Osteocyte (in vitro differentiated cells): ENCODE results near the gene PRPH2. TPM values are rescaled to one million over a fixed set of nuclear protein-coding genes. Genes with fewer than 3 reads are reported as not detected.

Experiments used
- DNase-seq: peaks from one replicate; pipeline ENCODE4 v3.0.0; 2021; ENCODE audit warnings: mixed read lengths; ENCODE audit not compliant: unreplicated experiment; ENCODE audit errors: extremely low spot score
- H3K27ac Mint-ChIP-seq: one replicate; pipeline ENCODE4 v1.8.0; 2021; ENCODE audit warnings: mild to moderate bottlenecking, mixed read lengths; ENCODE audit not compliant: unreplicated experiment
- H3K27me3 Mint-ChIP-seq: one replicate; pipeline ENCODE4 v1.8.0; 2021; ENCODE audit warnings: mixed read lengths; ENCODE audit not compliant: unreplicated experiment
- H3K36me3 Mint-ChIP-seq: one replicate; pipeline ENCODE4 v1.8.0; 2021; ENCODE audit warnings: mixed read lengths; ENCODE audit not compliant: unreplicated experiment
- H3K4me1 Mint-ChIP-seq: one replicate; pipeline ENCODE4 v1.8.0; 2021; ENCODE audit warnings: mixed read lengths; ENCODE audit not compliant: unreplicated experiment
- H3K4me3 Mint-ChIP-seq: one replicate; pipeline ENCODE4 v1.8.0; 2021; ENCODE audit warnings: mild to moderate bottlenecking, moderate library complexity, mixed read lengths; ENCODE audit not compliant: unreplicated experiment
- H3K9me3 Mint-ChIP-seq: one replicate; pipeline ENCODE4 v1.8.0; 2021; ENCODE audit warnings: mixed read lengths; ENCODE audit not compliant: unreplicated experiment
- total RNA-seq: library from RNA; stranded (reverse); gene quantifications from 2 replicates; pipeline ENCODE4 v1.2.1, GENCODE V29; 2021
- TF ChIP-seq, protein P1 (sequence below): fragments of 200-600 bp; sonication (generic); IDR thresholded peaks from 2 replicates; pipeline ENCODE4 v1.5.0; 2021; ENCODE audit warnings: antibody characterized with exemption, mild to moderate bottlenecking, moderate library complexity

Gene PRPH2
- total RNA-seq, 1 donor from 2014 or later: not detected

DNA sequence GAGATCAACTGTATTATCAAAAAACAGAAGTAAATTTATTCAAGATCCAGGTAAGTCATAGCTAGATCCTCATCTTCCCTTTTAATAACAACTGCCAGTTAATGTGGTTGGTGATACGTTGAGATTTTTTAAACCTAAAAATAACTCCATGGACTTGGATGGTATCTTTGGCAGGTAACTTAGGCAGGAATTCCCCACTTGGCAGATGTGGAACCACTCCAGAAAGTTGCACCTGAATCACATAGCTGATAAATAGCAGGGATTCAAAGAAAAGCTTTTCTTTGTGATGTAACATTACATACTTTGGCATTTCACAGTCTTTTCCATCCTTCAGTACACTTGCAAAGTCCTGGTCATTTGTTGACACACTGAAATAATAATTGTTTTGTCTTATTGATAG lies 62.6 kb downstream of the PRPH2 start:
- no peak overlapping the region for H3K27ac Mint-ChIP-seq
- no peaks in the 10 kb centered on the region for H3K4me1 Mint-ChIP-seq
- TF ChIP-seq, protein P1, sequence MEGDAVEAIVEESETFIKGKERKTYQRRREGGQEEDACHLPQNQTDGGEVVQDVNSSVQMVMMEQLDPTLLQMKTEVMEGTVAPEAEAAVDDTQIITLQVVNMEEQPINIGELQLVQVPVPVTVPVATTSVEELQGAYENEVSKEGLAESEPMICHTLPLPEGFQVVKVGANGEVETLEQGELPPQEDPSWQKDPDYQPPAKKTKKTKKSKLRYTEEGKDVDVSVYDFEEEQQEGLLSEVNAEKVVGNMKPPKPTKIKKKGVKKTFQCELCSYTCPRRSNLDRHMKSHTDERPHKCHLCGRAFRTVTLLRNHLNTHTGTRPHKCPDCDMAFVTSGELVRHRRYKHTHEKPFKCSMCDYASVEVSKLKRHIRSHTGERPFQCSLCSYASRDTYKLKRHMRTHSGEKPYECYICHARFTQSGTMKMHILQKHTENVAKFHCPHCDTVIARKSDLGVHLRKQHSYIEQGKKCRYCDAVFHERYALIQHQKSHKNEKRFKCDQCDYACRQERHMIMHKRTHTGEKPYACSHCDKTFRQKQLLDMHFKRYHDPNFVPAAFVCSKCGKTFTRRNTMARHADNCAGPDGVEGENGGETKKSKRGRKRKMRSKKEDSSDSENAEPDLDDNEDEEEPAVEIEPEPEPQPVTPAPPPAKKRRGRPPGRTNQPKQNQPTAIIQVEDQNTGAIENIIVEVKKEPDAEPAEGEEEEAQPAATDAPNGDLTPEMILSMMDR: no peak
- H3K36me3 Mint-ChIP-seq: peaks cover 40% of the 10 kb centered on the region
- no peaks in the 10 kb centered on the region for H3K27me3 Mint-ChIP-seq
- DNase-seq: no peak
- no peak overlapping the region for H3K4me3 Mint-ChIP-seq
- no peaks in the 10 kb centered on the region for H3K9me3 Mint-ChIP-seq

DNA sequence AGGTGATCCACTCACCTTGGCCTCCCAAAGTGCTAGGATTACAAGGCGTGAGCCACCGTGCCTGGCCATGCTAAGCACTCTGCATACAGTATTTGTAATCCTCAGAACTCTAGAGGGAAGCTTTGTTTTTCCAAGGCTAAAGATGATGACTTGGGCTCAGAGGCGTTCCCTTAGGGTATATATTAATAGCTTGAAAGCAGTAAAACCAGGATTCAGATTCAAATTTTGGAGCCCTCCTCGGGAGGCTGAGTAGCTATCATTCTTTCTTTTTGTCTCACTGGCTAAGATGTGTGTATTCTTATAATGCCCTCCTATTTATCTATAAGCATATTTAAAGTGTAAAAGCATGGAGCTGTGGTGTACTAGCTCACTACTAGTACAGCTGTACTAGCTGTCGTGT lies 68.5 kb downstream of the PRPH2 start:
- TF ChIP-seq, protein P1: no peak
- no peaks in the 10 kb centered on the region for H3K27me3 Mint-ChIP-seq
- H3K4me1 Mint-ChIP-seq: no peaks in the 10 kb centered on the region
- no peak for DNase-seq
- peaks cover 32% of the 10 kb centered on the region for H3K36me3 Mint-ChIP-seq
- no peak overlapping the region for H3K27ac Mint-ChIP-seq
- H3K9me3 Mint-ChIP-seq: no peaks in the 10 kb centered on the region
- H3K4me3 Mint-ChIP-seq: no peak overlapping the region

DNA sequence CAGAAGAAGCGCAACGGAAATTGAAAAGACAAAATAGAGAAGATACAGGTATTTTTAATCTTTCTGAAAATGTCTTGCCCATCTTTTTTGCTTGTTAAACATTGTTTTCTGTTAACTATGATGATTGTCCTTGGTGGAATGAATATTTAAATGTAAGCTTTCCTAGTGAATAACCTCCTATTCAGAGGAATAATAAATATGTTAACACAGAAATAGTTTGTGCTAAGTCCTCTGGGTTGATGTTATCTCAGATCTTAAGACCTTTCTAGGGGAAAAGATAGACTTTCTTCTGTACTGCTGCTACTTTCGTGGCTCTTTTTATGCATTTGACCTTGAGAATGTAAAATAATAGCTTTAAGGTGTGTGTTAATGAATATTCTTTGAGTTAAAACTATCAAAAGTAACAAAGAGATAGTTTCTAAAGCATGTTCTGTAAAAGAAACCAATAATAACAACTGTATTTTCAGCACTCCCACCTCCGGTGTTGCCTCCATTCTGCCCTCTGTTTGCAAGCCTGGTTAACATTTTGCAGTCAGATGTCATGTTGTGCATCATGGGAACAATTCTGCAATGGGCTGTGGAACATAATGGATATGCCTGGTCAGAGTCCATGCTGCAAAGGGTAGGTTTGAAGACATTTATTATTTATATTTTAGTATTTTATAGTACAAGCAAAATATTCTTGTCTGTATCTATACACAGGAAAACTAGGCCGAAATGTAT lies 70.2 kb downstream of the PRPH2 start:
- Mint-ChIP-seq H3K9me3 (no peaks in the 10 kb centered on the region), H3K27ac (no peak overlapping the region), H3K4me3 (no peak overlapping the region), H3K4me1 (no peaks in the 10 kb centered on the region), H3K27me3 (no peaks in the 10 kb centered on the region), H3K36me3 (peaks cover 25% of the 10 kb centered on the region)
- no peak for DNase-seq
- TF ChIP-seq, protein P1: no peak

Other genes with a start within 250 kb of the PRPH2 start
- 29.3 and 32.8 TPM in 2 replicates for gene UBR2, start 158.6 kb downstream of the PRPH2 start, total RNA-seq
- gene TBCC, start 23.5 kb upstream of the PRPH2 start, total RNA-seq: 23.4 and 23.8 TPM in 2 replicates
- gene BICRAL, start 59.5 kb upstream of the PRPH2 start, total RNA-seq: 12.0 and 12.7 TPM in 2 replicates
- gene RPL7L1, start 157.0 kb upstream of the PRPH2 start, total RNA-seq: 77.4 and 80.5 TPM in 2 replicates
- gene PTCRA, start 193.5 kb upstream of the PRPH2 start, total RNA-seq: not detected in 2 replicates
- gene CNPY3, start 206.9 kb upstream of the PRPH2 start, total RNA-seq: 69.0 and 73.6 TPM in 2 replicates
- gene GNMT, start 238.2 kb upstream of the PRPH2 start, total RNA-seq: 0.44 and 0.97 TPM in 2 replicates